Upper lobe of left lung (tissue), 6 donors: Measurements from ENCODE around the gene EGFL7. TPM values are rescaled to one million over a fixed set of nuclear protein-coding genes. Genes with fewer than 3 reads are reported as not detected.
"Not testable (repeated sequence)": the region's sequence is repeated elsewhere in the genome, so short reads cannot be mapped to it uniquely, and the experiment has no call there.

Source experiments
- ATAC-seq, 2 donors: fragments of 200-7000 bp; cut with Tn5 transposase; one replicate each; pipeline ENCODE4 v1.9.1; 2022; ENCODE audit warnings: mild to moderate bottlenecking in 2 of 2, moderate library complexity in 2 of 2; ENCODE audit not compliant: low FRiP score in 2 of 2
- DNase-seq, 2 donors: peaks; one replicate each; pipeline ENCODE4 v3.0.0-alpha.2; 2019 to 2020
- H3K27ac ChIP-seq, 4 donors: fragments of 200-600 bp; sonication (generic); one replicate each; pipeline ENCODE4 v1.5.1; 2016 to 2019
- H3K27me3 ChIP-seq, 4 donors: fragments of 200-600 bp; sonication (generic); one replicate each; pipeline ENCODE4 v1.5.1; 2017 to 2019
- H3K36me3 ChIP-seq, 4 donors: fragments of 200-600 bp; sonication (generic); one replicate each; pipeline ENCODE4 v1.5.1; 2016 to 2019
- H3K4me1 ChIP-seq, 4 donors: fragments of 200-600 bp; sonication (generic); one replicate each; pipeline ENCODE4 v1.5.1; 2018 to 2019
- H3K4me3 ChIP-seq, 4 donors: fragments of 200-600 bp; sonication (generic); one replicate each; pipeline ENCODE4 v1.5.1; 2017 to 2019; ENCODE audit warnings: mild to moderate bottlenecking in 2 of 4, moderate library complexity in 1 of 4
- H3K9me3 ChIP-seq, 4 donors: fragments of 200-600 bp; sonication (generic); one replicate each; pipeline ENCODE4 v1.5.1; 2018 to 2019
- EP300 ChIP-seq, 4 donors: sonication (generic); formaldehyde crosslinking; IDR thresholded peaks; one replicate each; pipeline ENCODE4 v1.5.1; 2017; ENCODE audit warnings: antibody characterized with exemption in 4 of 4, control low read depth in 2 of 4
- POLR2A ChIP-seq, 4 donors: fragments of 450-650 bp; IDR thresholded peaks; one replicate each; pipeline ENCODE4 v1.5.1; 2016 to 2017; ENCODE audit warnings: antibody characterized with exemption in 4 of 4, mild to moderate bottlenecking in 2 of 4
- POLR2AphosphoS5 ChIP-seq, 2 donors: sonication (generic); formaldehyde crosslinking; IDR thresholded peaks; one replicate each; pipeline ENCODE4 v1.5.1; 2017; ENCODE audit warnings: antibody characterized with exemption in 2 of 2
- WGBS, 2 donors: methylation state at CpG; one replicate each; pipeline ENCODE4 v1.1.5; 2017 to 2018; 5-methylcytosine and 5-hydroxymethylcytosine counted together
- total RNA-seq, 6 donors: library from RNA; depleted of rRNA in 4 of 6; stranded (reverse); fragments of >200 nt in 4 of 6; gene quantifications; one replicate each; pipeline versions ENCODE4 v1.1.0 to v1.2.1, GENCODE V29; 2016 to 2021
- TF ChIP-seq, protein P1 (sequence below), 6 experiments: fragments of 450-650 bp in 4 of 6; fragments of 200-600 bp in 2 of 6; sonication (generic) in 2 of 6; IDR thresholded peaks; one replicate each; pipeline ENCODE4 v1.5.1; 2016 to 2019; ENCODE audit warnings: antibody characterized with exemption in 6 of 6
- donor health status: DM: no; HTN: no; CAD: no; lungs with moderate emphysema.
- donor health status: DM: no; HTN: yes; CAD: no; lungs with severe emphysema.

EGFL7 gene
- total RNA-seq, 6 donors from 2014 or later, result 77.9 to 321 (median 165) TPM

GRCh38 chr9:136705564-136705963 lies 42.8 kb downstream of the EGFL7 start:
- Histone ChIP-seq H3K9me3 (no peaks in the 10 kb centered on the region), H3K36me3 (no peaks in the 10 kb centered on the region), H3K27ac (no peak overlapping the region), H3K4me1 (peaks cover 7 to 12% (median 11%) of the 10 kb centered on the region in 4 donors), H3K4me3 (no peak overlapping the region), H3K27me3 (no peaks in the 10 kb centered on the region)
- no peak for TF ChIP-seq POLR2A (IDR thresholded peaks at IDR 0.05)
- TF ChIP-seq EP300 (IDR thresholded peaks at IDR 0.05), result no peak
- TF ChIP-seq, protein P1, sequence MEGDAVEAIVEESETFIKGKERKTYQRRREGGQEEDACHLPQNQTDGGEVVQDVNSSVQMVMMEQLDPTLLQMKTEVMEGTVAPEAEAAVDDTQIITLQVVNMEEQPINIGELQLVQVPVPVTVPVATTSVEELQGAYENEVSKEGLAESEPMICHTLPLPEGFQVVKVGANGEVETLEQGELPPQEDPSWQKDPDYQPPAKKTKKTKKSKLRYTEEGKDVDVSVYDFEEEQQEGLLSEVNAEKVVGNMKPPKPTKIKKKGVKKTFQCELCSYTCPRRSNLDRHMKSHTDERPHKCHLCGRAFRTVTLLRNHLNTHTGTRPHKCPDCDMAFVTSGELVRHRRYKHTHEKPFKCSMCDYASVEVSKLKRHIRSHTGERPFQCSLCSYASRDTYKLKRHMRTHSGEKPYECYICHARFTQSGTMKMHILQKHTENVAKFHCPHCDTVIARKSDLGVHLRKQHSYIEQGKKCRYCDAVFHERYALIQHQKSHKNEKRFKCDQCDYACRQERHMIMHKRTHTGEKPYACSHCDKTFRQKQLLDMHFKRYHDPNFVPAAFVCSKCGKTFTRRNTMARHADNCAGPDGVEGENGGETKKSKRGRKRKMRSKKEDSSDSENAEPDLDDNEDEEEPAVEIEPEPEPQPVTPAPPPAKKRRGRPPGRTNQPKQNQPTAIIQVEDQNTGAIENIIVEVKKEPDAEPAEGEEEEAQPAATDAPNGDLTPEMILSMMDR (IDR thresholded peaks at IDR 0.05), result no peak
- no peak for TF ChIP-seq POLR2AphosphoS5 (IDR thresholded peaks at IDR 0.05)
- WGBS, 2 donors, result 46 to 50% methylated on average over 7 of the region's 7 CpGs
- no peak for ATAC-seq
- DNase-seq, result no peak

- no peak overlapping the region for H3K27ac ChIP-seq
- no peak overlapping the region for H3K4me3 ChIP-seq
- no peak for DNase-seq
Measured at GRCh38 chr9:136707011-136707410, 44.3 kb downstream of the EGFL7 start.

GRCh38 chr9:136707849-136708517 lies 45.3 kb downstream of the EGFL7 start:
- H3K27me3 ChIP-seq, result peaks cover 0 to 10% (median 2%) of the 10 kb centered on the region in 4 donors
- no peak overlapping the region for H3K27ac ChIP-seq
- 83 to 85% methylated on average over 12 to 22 of the region's 22 CpGs for WGBS, 2 donors
- DNase-seq, result no peak
- no peaks in the 10 kb centered on the region for H3K9me3 ChIP-seq
- no peak for ATAC-seq
- H3K36me3 ChIP-seq, result no peaks in the 10 kb centered on the region
- TF ChIP-seq EP300 (IDR thresholded peaks at IDR 0.05), result no peak
- TF ChIP-seq POLR2AphosphoS5 (IDR thresholded peaks at IDR 0.05), result no peak
- peaks cover 12 to 15% (median 13%) of the 10 kb centered on the region in 4 donors for H3K4me1 ChIP-seq
- H3K4me3 ChIP-seq, result no peak overlapping the region

More at GRCh38 chr9:136707011-136707410, 44.3 kb downstream of the EGFL7 start:
- H3K9me3 ChIP-seq, result no peaks in the 10 kb centered on the region
- H3K27me3 ChIP-seq, result peaks cover 0 to 5% (median 0%) of the 10 kb centered on the region in 4 donors
- 97 to 99% methylated on average over 4 to 7 of the region's 7 CpGs for WGBS, 2 donors
- TF ChIP-seq EP300 (IDR thresholded peaks at IDR 0.05) (no peak), POLR2A (IDR thresholded peaks at IDR 0.05) (no peak), POLR2AphosphoS5 (IDR thresholded peaks at IDR 0.05) (no peak)
- TF ChIP-seq, protein P1 (IDR thresholded peaks at IDR 0.05), result no peak
- no peaks in the 10 kb centered on the region for H3K36me3 ChIP-seq
- ATAC-seq, result no peak
- H3K4me1 ChIP-seq, result peaks cover 6 to 7% (median 6%) of the 10 kb centered on the region in 4 donors

DNA sequence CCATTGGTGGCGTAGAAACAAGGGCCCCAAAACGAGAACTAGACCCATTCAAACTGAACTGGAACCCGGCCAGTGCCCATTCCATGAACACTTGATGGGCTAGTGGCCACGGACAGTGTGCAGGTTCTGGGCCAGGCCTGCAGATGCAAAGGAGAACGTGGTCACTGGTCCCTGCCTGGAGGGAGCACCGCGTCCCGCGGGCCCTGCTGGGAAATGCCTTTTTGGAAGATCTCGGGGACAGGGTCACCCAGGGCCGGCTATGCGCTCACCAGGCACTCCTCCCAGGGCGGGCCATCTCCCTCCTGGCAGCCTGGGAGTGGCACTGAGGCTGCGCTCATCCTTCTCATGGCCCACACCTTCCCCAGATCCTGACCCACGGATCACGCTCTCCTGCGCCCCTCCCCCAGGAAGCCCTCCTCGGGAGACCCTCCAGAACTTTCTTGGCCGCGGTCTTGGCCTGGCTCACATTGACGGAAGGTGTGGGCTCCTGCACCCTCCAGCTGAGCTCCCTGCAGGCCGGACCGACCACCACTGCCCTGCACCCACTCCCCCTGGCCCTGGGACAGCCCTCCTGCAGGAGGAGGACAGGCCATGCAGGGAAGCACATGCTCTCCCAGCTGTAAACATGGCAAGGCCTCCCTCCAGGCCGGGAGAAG lies 46.9 kb downstream of the EGFL7 start:
- Histone ChIP-seq H3K27ac (no peak overlapping the region), H3K27me3 (peaks cover 0 to 12% (median 2%) of the 10 kb centered on the region in 4 donors), H3K4me3 (no peak overlapping the region), H3K4me1 (peaks cover 20 to 31% (median 25%) of the 10 kb centered on the region in 4 donors), H3K36me3 (no peaks in the 10 kb centered on the region), H3K9me3 (no peaks in the 10 kb centered on the region)
- no peak for ATAC-seq
- DNase-seq, result peak in 1 of 2 donors; percentile 81
- 87 to 91% methylated on average over 6 to 24 of the region's 24 CpGs for WGBS, 2 donors
- TF ChIP-seq EP300 (IDR thresholded peaks at IDR 0.05) (no peak), POLR2AphosphoS5 (IDR thresholded peaks at IDR 0.05) (no peak), POLR2A (IDR thresholded peaks at IDR 0.05) (no peak)
- TF ChIP-seq, protein P1 (IDR thresholded peaks at IDR 0.05), result no peak

- WGBS, 2 donors, result 94 to 95% methylated on average over 7 of the region's 7 CpGs
- Histone ChIP-seq H3K27me3 (peaks cover 0 to 12% (median 2%) of the 10 kb centered on the region in 4 donors), H3K9me3 (no peaks in the 10 kb centered on the region), H3K36me3 (no peaks in the 10 kb centered on the region), H3K4me3 (no peak overlapping the region), H3K4me1 (peaks cover 30 to 39% (median 34%) of the 10 kb centered on the region in 4 donors), H3K27ac (no peak overlapping the region)
- ATAC-seq (no peak), DNase-seq (no peak)
- no peak for TF ChIP-seq POLR2A (IDR thresholded peaks at IDR 0.05)
- TF ChIP-seq, protein P1 (IDR thresholded peaks at IDR 0.05), result no peak
- TF ChIP-seq POLR2AphosphoS5 (IDR thresholded peaks at IDR 0.05), result no peak
- no peak for TF ChIP-seq EP300 (IDR thresholded peaks at IDR 0.05)
Measured at GRCh38 chr9:136710543-136710942, 47.8 kb downstream of the EGFL7 start.

- not testable (repeated sequence) for H3K27ac ChIP-seq, ATAC-seq, H3K9me3 ChIP-seq, DNase-seq, H3K36me3 ChIP-seq, H3K4me3 ChIP-seq
- Histone ChIP-seq H3K4me1 (peaks cover 33 to 44% (median 37%) of the 10 kb centered on the region in 4 donors), H3K27me3 (peaks cover 0 to 12% (median 2%) of the 10 kb centered on the region in 4 donors)
- WGBS, 2 donors, result 40 to 48% methylated on average over 4 of the region's 4 CpGs
Measured at GRCh38 chr9:136711219-136711648, 48.5 kb downstream of the EGFL7 start.
